Measurements from ENCODE around the gene DCST2. TPM values are rescaled to one million over a fixed set of nuclear protein-coding genes. Genes with fewer than 3 reads are reported as not detected.

The DCST2 gene
- total RNA-seq, 1 donor from 2014 or later, result under 0.01 TPM

DNA sequence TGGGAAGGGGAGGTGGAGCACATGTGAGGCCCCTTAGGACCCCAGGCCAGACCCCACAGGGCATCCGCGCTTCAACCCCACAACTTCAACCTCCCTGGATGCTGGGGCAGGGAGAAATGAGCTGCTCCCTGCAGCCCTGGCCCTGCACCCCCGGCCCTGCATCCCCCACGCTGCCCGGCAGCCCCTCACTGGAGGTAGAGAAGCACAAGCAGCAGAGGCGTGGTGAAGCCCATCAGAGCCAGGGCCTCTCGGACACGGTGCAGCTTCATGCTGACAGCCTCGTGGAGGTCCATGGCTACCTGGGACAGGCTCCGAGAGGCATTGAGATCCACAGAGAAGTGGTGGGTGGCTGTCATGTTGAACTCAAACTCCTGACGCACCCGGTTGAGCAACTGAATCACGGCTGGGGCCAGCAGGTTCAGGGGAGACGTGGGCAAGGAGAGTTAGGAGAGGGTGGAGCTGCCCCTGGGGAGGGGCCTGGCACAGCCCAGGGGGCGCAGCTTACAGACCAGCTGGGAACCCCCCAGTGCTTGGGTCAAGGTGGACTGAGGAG, 3.3 kb downstream of the DCST2 start:
- DNase-seq (ENCODE audit: low read depth) (no peak), FAIRE-seq (no peak)
- Histone ChIP-seq H3K36me3 (ENCODE audit: control insufficient read depth, insufficient read depth, low read length) (no peaks in the 10 kb centered on the region), H3K27me3 (ENCODE audit: control insufficient read depth, insufficient read depth, low read length) (no peaks in the 10 kb centered on the region), H3K4me3 (ENCODE audit: low read depth, low read length) (no peak overlapping the region)
- TF ChIP-seq, protein P1, sequence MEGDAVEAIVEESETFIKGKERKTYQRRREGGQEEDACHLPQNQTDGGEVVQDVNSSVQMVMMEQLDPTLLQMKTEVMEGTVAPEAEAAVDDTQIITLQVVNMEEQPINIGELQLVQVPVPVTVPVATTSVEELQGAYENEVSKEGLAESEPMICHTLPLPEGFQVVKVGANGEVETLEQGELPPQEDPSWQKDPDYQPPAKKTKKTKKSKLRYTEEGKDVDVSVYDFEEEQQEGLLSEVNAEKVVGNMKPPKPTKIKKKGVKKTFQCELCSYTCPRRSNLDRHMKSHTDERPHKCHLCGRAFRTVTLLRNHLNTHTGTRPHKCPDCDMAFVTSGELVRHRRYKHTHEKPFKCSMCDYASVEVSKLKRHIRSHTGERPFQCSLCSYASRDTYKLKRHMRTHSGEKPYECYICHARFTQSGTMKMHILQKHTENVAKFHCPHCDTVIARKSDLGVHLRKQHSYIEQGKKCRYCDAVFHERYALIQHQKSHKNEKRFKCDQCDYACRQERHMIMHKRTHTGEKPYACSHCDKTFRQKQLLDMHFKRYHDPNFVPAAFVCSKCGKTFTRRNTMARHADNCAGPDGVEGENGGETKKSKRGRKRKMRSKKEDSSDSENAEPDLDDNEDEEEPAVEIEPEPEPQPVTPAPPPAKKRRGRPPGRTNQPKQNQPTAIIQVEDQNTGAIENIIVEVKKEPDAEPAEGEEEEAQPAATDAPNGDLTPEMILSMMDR (IDR thresholded peaks at IDR 0.05; ENCODE audit: insufficient read depth, low read length, severe bottlenecking), result no peak

DNA sequence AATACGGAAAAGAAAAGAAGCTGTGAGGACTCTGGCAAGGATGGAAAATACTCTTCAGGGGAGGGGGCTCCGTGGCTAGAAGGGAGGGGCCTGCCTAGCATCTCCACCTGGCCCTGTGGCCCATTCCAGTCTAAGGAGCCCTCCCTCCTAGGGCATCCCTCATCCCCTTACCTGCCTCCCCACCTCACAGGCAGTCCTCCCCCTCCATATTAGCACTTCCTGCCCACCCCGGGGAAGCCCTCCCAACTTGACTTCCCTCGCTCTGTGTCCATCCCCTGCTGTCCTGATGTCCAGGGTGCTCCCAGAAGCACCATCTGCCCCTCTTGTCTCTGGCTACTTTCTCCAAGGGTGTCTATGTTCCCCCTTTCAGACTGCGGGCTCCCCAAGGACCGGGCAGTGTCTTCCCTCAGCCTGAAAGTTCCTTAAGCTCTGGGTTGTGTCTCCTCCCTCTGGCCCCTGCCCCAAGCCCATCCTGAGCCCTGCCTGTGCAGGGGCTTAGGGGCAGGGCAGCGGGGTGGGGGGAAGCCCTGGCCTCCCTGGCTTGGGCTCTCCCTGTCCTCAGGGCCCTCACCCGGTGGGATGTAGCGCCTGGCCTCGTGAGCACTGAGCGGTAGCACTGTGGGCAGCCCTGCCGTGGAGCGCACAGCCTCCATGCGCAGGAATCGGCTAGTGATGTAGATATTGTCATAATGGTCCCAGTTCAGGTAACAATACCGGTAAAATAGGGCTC, 3.9 kb downstream of the DCST2 start:
- no peaks in the 10 kb centered on the region for H3K27me3 ChIP-seq (ENCODE audit: control insufficient read depth, insufficient read depth, low read length)
- TF ChIP-seq, protein P1 (IDR thresholded peaks at IDR 0.05; ENCODE audit: insufficient read depth, low read length, severe bottlenecking), result no peak
- H3K4me3 ChIP-seq (ENCODE audit: low read depth, low read length), result no peak overlapping the region
- no peaks in the 10 kb centered on the region for H3K36me3 ChIP-seq (ENCODE audit: control insufficient read depth, insufficient read depth, low read length)
- no peak for DNase-seq (ENCODE audit: low read depth)
- FAIRE-seq, result no peak

DNA sequence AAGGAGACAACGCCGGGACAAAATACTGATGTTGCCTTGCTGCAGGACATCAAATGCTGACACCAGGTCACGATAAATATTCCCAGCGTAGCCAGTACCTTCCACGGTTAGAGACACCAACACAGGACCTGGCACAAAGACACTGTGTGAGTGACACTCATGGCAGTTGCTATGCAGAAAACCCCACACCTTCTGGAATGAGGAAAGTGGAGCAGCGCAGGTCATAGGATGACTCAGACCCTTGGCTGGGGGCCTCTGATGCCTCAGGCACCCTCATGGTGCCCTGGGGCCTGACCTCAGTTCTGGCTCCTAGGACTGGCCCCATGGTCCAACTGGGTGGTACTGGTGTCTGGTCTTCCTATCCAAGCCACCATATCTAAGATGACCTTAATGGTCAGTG, 7.0 kb downstream of the DCST2 start:
- DNase-seq (ENCODE audit: low read depth) (peak; percentile 52), FAIRE-seq (peak; percentile 43)
- Histone ChIP-seq H3K36me3 (ENCODE audit: control insufficient read depth, insufficient read depth, low read length) (no peaks in the 10 kb centered on the region), H3K27me3 (ENCODE audit: control insufficient read depth, insufficient read depth, low read length) (no peaks in the 10 kb centered on the region), H3K4me3 (ENCODE audit: low read depth, low read length) (no peak overlapping the region)
- TF ChIP-seq, protein P1 (IDR thresholded peaks at IDR 0.05; ENCODE audit: insufficient read depth, low read length, severe bottlenecking), result no peak

DNA sequence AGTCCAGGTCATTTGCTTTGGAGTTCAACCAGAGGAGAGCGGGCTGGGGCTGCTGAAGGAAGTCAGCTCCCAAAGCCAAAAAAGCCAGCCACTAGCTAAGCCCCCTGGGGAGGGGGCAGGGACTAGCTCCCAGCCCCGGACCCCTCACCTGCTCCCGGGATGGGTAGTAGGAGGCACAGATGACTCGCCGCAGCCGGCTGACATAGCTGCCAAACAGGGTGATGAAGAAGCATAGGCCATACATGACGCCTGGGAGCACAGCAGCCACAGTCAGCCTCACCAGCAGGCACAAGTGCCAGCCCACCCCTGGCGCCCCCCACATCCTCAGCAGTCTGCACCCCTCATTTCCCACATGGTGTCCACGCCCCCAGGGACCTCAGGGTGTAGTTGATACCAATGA, 7.4 kb downstream of the DCST2 start:
- Histone ChIP-seq H3K36me3 (ENCODE audit: control insufficient read depth, insufficient read depth, low read length) (no peaks in the 10 kb centered on the region), H3K27me3 (ENCODE audit: control insufficient read depth, insufficient read depth, low read length) (no peaks in the 10 kb centered on the region), H3K4me3 (ENCODE audit: low read depth, low read length) (no peak overlapping the region)
- no peak for FAIRE-seq
- DNase-seq (ENCODE audit: low read depth), result peak; percentile 44
- TF ChIP-seq, protein P1 (IDR thresholded peaks at IDR 0.05; ENCODE audit: insufficient read depth, low read length, severe bottlenecking), result no peak

DNA sequence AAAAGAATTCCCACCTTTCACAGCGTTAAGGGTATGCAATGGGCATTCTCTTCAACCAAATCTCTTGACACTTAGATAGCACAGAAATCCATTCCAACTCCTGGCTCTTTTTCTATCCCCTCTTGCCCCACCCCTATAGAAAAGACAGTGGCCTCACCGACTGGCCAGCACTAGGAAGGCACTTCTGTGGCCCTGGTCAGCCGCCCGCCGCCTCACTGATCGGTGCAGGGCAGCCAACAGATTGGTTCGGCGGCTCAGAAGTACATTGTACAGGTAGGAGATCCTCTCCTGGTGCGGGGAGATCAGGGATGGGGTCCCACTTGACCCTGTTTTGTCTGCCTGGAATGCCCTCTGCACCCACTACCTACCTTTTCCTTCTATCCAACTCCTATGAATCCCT, 9.3 kb downstream of the DCST2 start:
- FAIRE-seq (no peak), DNase-seq (ENCODE audit: low read depth) (no peak)
- TF ChIP-seq, protein P1 (IDR thresholded peaks at IDR 0.05; ENCODE audit: insufficient read depth, low read length, severe bottlenecking), result no peak
- Histone ChIP-seq H3K36me3 (ENCODE audit: control insufficient read depth, insufficient read depth, low read length) (no peaks in the 10 kb centered on the region), H3K4me3 (ENCODE audit: low read depth, low read length) (no peak overlapping the region), H3K27me3 (ENCODE audit: control insufficient read depth, insufficient read depth, low read length) (no peaks in the 10 kb centered on the region)

Data from bronchial epithelial cell (primary cell).